Neural crest cell (in vitro differentiated cells): ENCODE results near the gene TMPRSS9. TPM values are rescaled to one million over a fixed set of nuclear protein-coding genes. Genes with fewer than 3 reads are reported as not detected.
A peak's percentile ranks its signal among the peaks of the same experiment; 100 is the strongest.
"Not testable (repeated sequence)": the region's sequence is repeated elsewhere in the genome, so short reads cannot be mapped to it uniquely, and the experiment has no call there.

Source experiments
- DNase-seq: peaks from one replicate; pipeline ENCODE4 v3.0.0; 2021; ENCODE audit warnings: low read depth, mixed read lengths, low spot score
- H3K27ac Mint-ChIP-seq: one replicate; pipeline ENCODE4 v1.8.0; 2021; ENCODE audit warnings: mild to moderate bottlenecking, mixed read lengths; ENCODE audit not compliant: unreplicated experiment
- H3K27me3 Mint-ChIP-seq: 2 replicates; pipeline ENCODE4 v1.8.0; 2021; ENCODE audit warnings: low read depth, mild to moderate bottlenecking, mixed read lengths
- H3K36me3 Mint-ChIP-seq: 2 replicates; pipeline ENCODE4 v1.8.0; 2021; ENCODE audit warnings: low read depth, mild to moderate bottlenecking, mixed read lengths
- H3K4me1 Mint-ChIP-seq: 2 replicates; pipeline ENCODE4 v1.8.0; 2021; ENCODE audit warnings: mixed read lengths
- H3K4me3 Mint-ChIP-seq: one replicate; pipeline ENCODE4 v1.8.0; 2021; ENCODE audit warnings: mild to moderate bottlenecking, mixed read lengths
- H3K9me3 Mint-ChIP-seq: 2 replicates; pipeline ENCODE4 v1.8.0; 2021; ENCODE audit warnings: mixed read lengths
- total RNA-seq: library from RNA; stranded (reverse); gene quantifications from 2 replicates; pipeline ENCODE4 v1.2.1, GENCODE V29; 2021
- TF ChIP-seq, protein P1 (sequence below): fragments of 200-600 bp; sonication (generic); conservative IDR thresholded peaks from 2 replicates; pipeline ENCODE4 v1.5.0; 2021; ENCODE audit warnings: antibody characterized with exemption, mild to moderate bottlenecking

TMPRSS9 gene
- total RNA-seq, 1 donor from 2014 or later: 0.12 TPM

DNA sequence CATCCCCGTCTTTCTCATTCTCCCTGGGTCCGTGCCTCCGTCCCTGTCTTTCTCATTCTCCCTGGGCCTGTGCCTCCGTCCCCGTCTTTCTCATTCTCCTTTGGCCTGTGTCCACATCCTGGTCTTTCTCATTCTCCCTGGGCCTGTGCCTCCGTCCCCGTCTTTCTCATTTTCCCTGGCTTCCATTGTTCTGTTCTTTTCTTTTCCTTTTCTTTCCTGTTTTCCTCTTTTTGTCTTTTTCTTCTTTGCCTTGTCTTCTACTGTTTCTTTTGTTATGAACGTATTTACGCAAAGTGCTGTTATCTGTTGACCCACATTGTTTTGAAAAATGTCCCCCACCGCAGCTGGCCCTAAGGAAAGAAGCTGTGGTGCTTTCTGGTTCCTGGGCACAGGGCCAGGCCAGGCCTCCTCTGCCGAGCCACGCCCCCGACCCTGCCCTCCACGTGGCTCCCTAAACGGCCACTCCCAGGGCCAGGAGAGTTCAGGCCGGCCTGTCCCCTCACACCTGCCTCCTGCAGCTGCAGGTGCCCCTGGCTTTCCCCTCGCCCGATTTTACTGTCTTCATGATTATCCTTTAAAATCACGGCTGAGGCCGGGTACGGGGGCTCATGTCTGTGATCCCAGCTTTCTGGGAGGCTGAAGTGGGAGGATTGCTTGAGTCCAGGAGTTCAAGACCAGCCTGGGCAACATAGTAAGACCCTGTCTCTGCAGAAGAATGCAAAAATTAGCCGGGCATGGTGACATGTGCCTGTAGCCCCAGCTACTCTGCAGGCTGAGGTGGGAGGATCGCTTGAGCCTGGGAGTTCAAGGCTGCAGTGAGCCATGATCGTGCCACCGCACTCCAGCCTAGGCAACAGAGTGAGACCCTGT is 14.0 kb upstream of the TMPRSS9 start:
- H3K36me3 Mint-ChIP-seq: no peaks in the 10 kb centered on the region
- DNase-seq: no peak
- no peaks in the 10 kb centered on the region for H3K27me3 Mint-ChIP-seq
- no peak overlapping the region for H3K4me3 Mint-ChIP-seq
- H3K9me3 Mint-ChIP-seq: no peaks in the 10 kb centered on the region
- H3K4me1 Mint-ChIP-seq: no peaks in the 10 kb centered on the region
- TF ChIP-seq, protein P1, sequence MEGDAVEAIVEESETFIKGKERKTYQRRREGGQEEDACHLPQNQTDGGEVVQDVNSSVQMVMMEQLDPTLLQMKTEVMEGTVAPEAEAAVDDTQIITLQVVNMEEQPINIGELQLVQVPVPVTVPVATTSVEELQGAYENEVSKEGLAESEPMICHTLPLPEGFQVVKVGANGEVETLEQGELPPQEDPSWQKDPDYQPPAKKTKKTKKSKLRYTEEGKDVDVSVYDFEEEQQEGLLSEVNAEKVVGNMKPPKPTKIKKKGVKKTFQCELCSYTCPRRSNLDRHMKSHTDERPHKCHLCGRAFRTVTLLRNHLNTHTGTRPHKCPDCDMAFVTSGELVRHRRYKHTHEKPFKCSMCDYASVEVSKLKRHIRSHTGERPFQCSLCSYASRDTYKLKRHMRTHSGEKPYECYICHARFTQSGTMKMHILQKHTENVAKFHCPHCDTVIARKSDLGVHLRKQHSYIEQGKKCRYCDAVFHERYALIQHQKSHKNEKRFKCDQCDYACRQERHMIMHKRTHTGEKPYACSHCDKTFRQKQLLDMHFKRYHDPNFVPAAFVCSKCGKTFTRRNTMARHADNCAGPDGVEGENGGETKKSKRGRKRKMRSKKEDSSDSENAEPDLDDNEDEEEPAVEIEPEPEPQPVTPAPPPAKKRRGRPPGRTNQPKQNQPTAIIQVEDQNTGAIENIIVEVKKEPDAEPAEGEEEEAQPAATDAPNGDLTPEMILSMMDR: no peak
- no peak overlapping the region for H3K27ac Mint-ChIP-seq

DNA sequence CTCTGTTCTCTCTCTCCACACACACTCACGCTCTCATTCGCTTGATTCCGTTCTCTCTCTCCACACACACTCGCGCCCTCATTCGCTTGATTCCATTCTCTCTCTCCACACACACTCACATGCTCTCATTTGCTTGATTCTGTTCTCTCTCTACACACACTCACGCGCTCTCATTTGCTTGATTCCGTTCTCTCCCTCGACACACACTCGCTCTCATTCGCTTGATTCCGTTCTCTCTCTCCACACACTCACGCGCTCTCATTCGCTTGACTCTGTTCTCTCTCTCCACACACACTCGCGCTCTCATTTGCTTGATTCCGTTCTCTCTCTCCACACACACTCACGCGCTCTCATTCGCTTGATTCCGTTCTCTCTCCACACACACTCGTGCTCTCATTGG is 10.2 kb upstream of the TMPRSS9 start:
- H3K9me3 Mint-ChIP-seq, H3K36me3 Mint-ChIP-seq, DNase-seq, H3K4me3 Mint-ChIP-seq, H3K27me3 Mint-ChIP-seq, H3K4me1 Mint-ChIP-seq, H3K27ac Mint-ChIP-seq: not testable (repeated sequence)

DNA sequence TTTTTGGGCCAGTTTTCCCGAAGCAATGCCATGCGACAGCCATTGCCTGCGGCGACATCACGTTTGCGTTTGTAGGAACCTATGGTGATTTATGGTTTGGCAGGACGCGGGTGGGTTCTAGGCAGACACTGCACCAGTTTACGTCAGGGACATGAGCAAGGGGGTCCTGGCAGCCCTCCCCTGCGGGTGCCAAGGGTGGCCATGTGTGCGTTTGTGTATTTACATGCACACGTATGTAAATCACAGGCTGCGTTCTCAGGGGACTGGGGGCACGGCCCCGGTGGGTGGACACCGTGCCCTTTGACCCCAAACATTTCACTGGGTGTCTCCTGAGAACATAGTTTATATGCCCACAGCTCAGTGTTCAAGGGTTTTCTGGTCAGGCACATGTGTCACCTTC is 9.4 kb upstream of the TMPRSS9 start:
- H3K27ac Mint-ChIP-seq: no peak overlapping the region
- H3K36me3 Mint-ChIP-seq: no peaks in the 10 kb centered on the region
- TF ChIP-seq, protein P1: no peak
- H3K4me1 Mint-ChIP-seq: no peaks in the 10 kb centered on the region
- no peaks in the 10 kb centered on the region for H3K9me3 Mint-ChIP-seq
- no peak overlapping the region for H3K4me3 Mint-ChIP-seq
- no peaks in the 10 kb centered on the region for H3K27me3 Mint-ChIP-seq
- no peak for DNase-seq

DNA sequence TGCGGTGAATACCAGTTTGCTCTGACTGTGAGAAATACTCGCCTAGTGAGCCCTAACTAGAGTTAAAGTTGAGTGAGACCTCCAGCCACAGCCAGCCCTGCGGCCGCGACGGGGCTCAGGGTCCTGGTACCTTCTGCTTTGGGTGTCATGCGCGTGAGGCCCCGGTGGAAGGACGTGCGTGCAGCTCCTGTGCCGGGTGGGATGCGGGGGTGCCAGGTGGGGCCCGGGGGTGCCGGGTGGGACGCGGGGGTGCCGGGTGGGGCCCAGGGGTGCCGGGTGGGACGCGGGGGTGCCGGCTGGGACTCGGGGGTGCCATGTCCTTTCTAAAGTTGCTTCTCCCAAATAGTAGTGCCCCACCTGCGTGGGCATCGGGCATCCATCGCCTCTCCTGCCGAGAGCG is 8.5 kb upstream of the TMPRSS9 start:
- H3K4me3 Mint-ChIP-seq: no peak overlapping the region
- H3K36me3 Mint-ChIP-seq: no peaks in the 10 kb centered on the region
- TF ChIP-seq, protein P1: no peak
- H3K9me3 Mint-ChIP-seq: no peaks in the 10 kb centered on the region
- DNase-seq: no peak
- no peaks in the 10 kb centered on the region for H3K4me1 Mint-ChIP-seq
- H3K27me3 Mint-ChIP-seq: no peaks in the 10 kb centered on the region
- H3K27ac Mint-ChIP-seq: peak overlapping the region; percentile 19

DNA sequence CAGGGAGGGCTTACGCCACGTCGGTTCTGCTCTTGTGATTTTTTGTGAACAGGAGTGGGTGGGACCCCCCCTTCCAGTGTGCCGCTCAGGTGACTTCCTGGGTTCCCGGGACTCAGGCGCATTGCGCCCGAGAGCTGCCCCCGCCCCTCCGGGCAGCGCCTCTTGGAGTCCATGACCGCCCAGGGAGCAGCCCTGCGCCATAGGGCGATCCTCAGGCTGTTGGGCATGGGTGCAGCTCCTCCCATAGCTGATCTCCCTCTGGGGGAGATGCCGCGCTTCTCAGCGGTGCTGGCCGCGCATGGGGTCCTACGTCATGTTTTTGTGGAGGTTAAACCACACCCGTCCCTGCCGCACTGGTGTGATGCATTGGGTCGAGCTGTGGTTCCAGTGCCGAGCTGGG is 7.9 kb upstream of the TMPRSS9 start:
- no peak overlapping the region for H3K4me3 Mint-ChIP-seq
- H3K36me3 Mint-ChIP-seq: no peaks in the 10 kb centered on the region
- no peaks in the 10 kb centered on the region for H3K27me3 Mint-ChIP-seq
- DNase-seq: no peak
- no peak overlapping the region for H3K27ac Mint-ChIP-seq
- H3K4me1 Mint-ChIP-seq: no peaks in the 10 kb centered on the region
- TF ChIP-seq, protein P1: no peak
- H3K9me3 Mint-ChIP-seq: no peaks in the 10 kb centered on the region

DNA sequence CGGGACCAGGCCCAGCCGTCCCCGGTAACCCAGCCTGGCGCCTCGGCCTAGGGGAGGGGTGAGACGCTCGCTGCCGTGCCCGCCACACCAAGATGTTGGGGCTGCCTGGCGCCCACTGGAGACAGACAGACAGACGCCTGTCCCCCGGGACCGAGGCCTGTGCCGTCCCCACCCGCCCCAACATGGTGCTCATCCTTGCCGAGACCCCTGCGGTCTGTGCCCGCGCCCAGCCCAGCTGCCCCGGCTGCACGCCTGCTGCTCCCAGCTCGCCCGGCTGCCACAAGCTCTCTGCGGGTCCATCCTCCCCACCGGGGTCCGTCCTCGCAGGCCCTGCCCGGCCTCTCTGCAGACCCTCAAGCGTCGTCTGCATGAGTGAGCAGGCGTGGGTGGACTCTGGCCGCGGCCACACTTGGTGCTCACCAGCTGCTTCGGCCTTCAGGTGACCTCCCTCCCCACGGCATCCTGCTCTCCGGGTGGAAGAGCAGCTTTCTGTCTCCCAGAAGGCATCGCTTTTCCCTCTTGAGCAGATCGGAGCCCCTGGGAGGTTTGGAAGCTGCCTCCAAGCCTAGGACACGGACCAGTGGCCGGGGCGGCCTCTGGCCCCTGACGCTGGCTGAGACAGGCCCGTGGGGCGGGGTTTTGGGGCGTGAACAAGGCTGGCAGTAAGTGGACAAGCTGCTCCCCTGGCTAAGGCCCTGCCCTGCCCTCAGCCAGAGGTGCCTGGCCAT is 6.7 kb upstream of the TMPRSS9 start:
- TF ChIP-seq, protein P1: no peak
- peaks cover 5% of the 10 kb centered on the region for H3K27me3 Mint-ChIP-seq
- no peak for DNase-seq
- H3K4me1 Mint-ChIP-seq: no peaks in the 10 kb centered on the region
- no peaks in the 10 kb centered on the region for H3K9me3 Mint-ChIP-seq
- H3K27ac Mint-ChIP-seq: no peak overlapping the region
- H3K4me3 Mint-ChIP-seq: no peak overlapping the region
- H3K36me3 Mint-ChIP-seq: no peaks in the 10 kb centered on the region
